Stimulated activated CD4-positive, alpha-beta T cell treated with anti-CD3 and anti-CD28 coated beads, Interleukin-1b, Interleukin-23, amount 100 ng/mL, for 48 hours (primary cell): ENCODE data around the gene TMEM125.
A peak's percentile ranks its signal among the peaks of the same experiment; 100 is the strongest.

Experiments
- DNase-seq: peaks from one replicate; pipeline ENCODE4 v3.0.0-alpha.2; 2020

TMEM125 gene

GRCh38 chr1:43269627-43270375 is at the start of gene TMEM125:
TMEM125 (plus strand) TSS chr1:43269983; CDS start chr1:43272723, 2,740 bp downstream.
- DNase-seq: no peak

GRCh38 chr1:43220905-43221778 is 48.6 kb upstream of the TMEM125 start:
- DNase-seq: no peak

- no peak for DNase-seq
These were observed 48.0 kb upstream of the TMEM125 start for GRCh38 chr1:43221797-43222196.

- DNase-seq: no peak
These were observed 46.9 kb upstream of the TMEM125 start for GRCh38 chr1:43222879-43223278.

GRCh38 chr1:43225168-43225567 is 44.6 kb upstream of the TMEM125 start:
- DNase-seq: no peak

GRCh38 chr1:43227143-43227764 is 42.5 kb upstream of the TMEM125 start:
- DNase-seq: peak; percentile 78

- DNase-seq: no peak
These were observed 39.7 kb upstream of the TMEM125 start for GRCh38 chr1:43229826-43230780.

- DNase-seq: no peak
These were observed 37.7 kb upstream of the TMEM125 start for GRCh38 chr1:43232074-43232473.

GRCh38 chr1:43232482-43232881 is 37.3 kb upstream of the TMEM125 start:
- DNase-seq: no peak

GRCh38 chr1:43233631-43234030 is 36.2 kb upstream of the TMEM125 start:
- no peak for DNase-seq

- DNase-seq: no peak
These were observed 35.5 kb upstream of the TMEM125 start for GRCh38 chr1:43234267-43234666.

- no peak for DNase-seq
These were observed 34.7 kb upstream of the TMEM125 start for GRCh38 chr1:43235040-43235439.

GRCh38 chr1:43235451-43236121 is 34.2 kb upstream of the TMEM125 start:
- DNase-seq: no peak

- DNase-seq: no peak
These were observed 32.7 kb upstream of the TMEM125 start for GRCh38 chr1:43237121-43237520.

- peak; percentile 12 for DNase-seq
These were observed 31.7 kb upstream of the TMEM125 start for GRCh38 chr1:43238085-43238484.

GRCh38 chr1:43238991-43239469 is 30.8 kb upstream of the TMEM125 start:
- DNase-seq: no peak

GRCh38 chr1:43239484-43239883 is 30.3 kb upstream of the TMEM125 start:
- DNase-seq: no peak

- DNase-seq: no peak
These were observed 28.4 kb upstream of the TMEM125 start for GRCh38 chr1:43241413-43241836.

GRCh38 chr1:43243299-43243698 is 26.5 kb upstream of the TMEM125 start:
- DNase-seq: no peak

- no peak for DNase-seq
These were observed 23.1 kb upstream of the TMEM125 start for GRCh38 chr1:43246466-43247213.
